Right lobe of liver (tissue), 4 donors: ENCODE measurements around the gene BID.

Experiments
- CTCF ChIP-seq, 4 donors: fragments of 200-600 bp in 3 of 4; fragments of 450-650 bp in 1 of 4; IDR thresholded peaks; one replicate each; pipeline versions ENCODE4 v1.5.1 to v1.8.0; 2016 to 2022; ENCODE audit warnings: antibody characterized with exemption in 4 of 4, mild to moderate bottlenecking in 2 of 4
- POLR2A ChIP-seq: fragments of 450-650 bp; IDR thresholded peaks from one replicate; pipeline ENCODE4 v1.6.1; 2017; ENCODE audit warnings: antibody characterized with exemption, mild to moderate bottlenecking
- donor health status: DM: no; HTN: no; CAD: no.
- donor health status: DM: no; HTN: no; CAD: no.
- donor health status: DM: no; HTN: yes; CAD: no.

- TF ChIP-seq CTCF (IDR thresholded peaks at IDR 0.05) (no peak), POLR2A (no peak)
Observed at GRCh38 chr22:17783773-17784480, 9.7 kb upstream of the BID start.
